Neural cell (in vitro differentiated cells): ENCODE results near the gene LCNL1.

ENCODE experiments used
- CTCF ChIP-seq: fragments of 450-650 bp; IDR thresholded peaks from 2 replicates; pipeline ENCODE4 v1.5.1; 2014; ENCODE audit warnings: antibody characterized with exemption, mild to moderate bottlenecking, moderate library complexity; ENCODE audit not compliant: poor library complexity, severe bottlenecking
- EZH2 ChIP-seq: fragments of 200-600, 300-800 bp; shearing (Covaris generic), sonication (generic); IDR thresholded peaks from 2 replicates; pipeline ENCODE4 v1.6.1; 2014; ENCODE audit warnings: antibody characterized with exemption, low read length, borderline replicate concordance, mild to moderate bottlenecking; ENCODE audit not compliant: insufficient read depth, poor library complexity, severe bottlenecking
- POLR2AphosphoS5 ChIP-seq: IDR thresholded peaks from 2 replicates; pipeline ENCODE4 v1.6.1; 2012
- RAD21 ChIP-seq: fragments of 450-650 bp; conservative IDR thresholded peaks from 2 replicates; pipeline ENCODE4 v1.6.1; 2014; ENCODE audit warnings: antibody characterized with exemption, mild to moderate bottlenecking, moderate library complexity
- SMC3 ChIP-seq: fragments of 450-650 bp; conservative IDR thresholded peaks from 2 replicates; pipeline ENCODE4 v1.6.1; 2014; ENCODE audit warnings: antibody characterized with exemption, mild to moderate bottlenecking, moderate library complexity; ENCODE audit not compliant: poor library complexity
- TAF1 ChIP-seq: IDR thresholded peaks from 2 replicates; pipeline ENCODE4 v1.6.1; 2012; ENCODE audit warnings: low read depth

- TF ChIP-seq RAD21 (no peak), CTCF (no peak), TAF1 (no peak), EZH2 (no peak), POLR2AphosphoS5 (no peak), SMC3 (no peak)
These were observed 3.8 kb upstream of the LCNL1 start for GRCh38 chr9:136978865-136979544.
